PC-3 (cell line): ENCODE data around the gene PTPN14.

Experiments used
- CTCF ChIP-seq: fragments of 300-600 bp; sonication (generic); conservative IDR thresholded peaks from 2 replicates; pipeline ENCODE4 v1.5.1; 2017; ENCODE audit warnings: antibody characterized with exemption, low read depth, mild to moderate bottlenecking, low read length
- EZH2 ChIP-seq: fragments of 300-600 bp; sonication (generic); IDR thresholded peaks from one replicate; pipeline ENCODE4 v1.6.1; 2017; ENCODE audit warnings: antibody characterized with exemption, mild to moderate bottlenecking, low read length; ENCODE audit not compliant: unreplicated experiment
- EZH2phosphoT487 ChIP-seq: fragments of 300-600 bp; sonication (generic); IDR thresholded peaks from 2 replicates; pipeline ENCODE4 v1.6.1; 2018; ENCODE audit warnings: mild to moderate bottlenecking, antibody characterized with exemption, low read length, borderline replicate concordance

GRCh38 chr1:214331827-214332423 is 219.5 kb downstream of the PTPN14 start:
- TF ChIP-seq EZH2 (no peak), CTCF (peak; percentile 98), EZH2phosphoT487 (no peak)
